Gastrocnemius medialis (tissue), 4 donors: ENCODE data around the gene CCDC57.

Experiments used
- CTCF ChIP-seq, 5 experiments: fragments of 450-650 bp in 3 of 5; fragments of 200-600 bp in 2 of 5; sonication (generic) in 2 of 5; IDR thresholded peaks in 4 of 5; conservative IDR thresholded peaks in 1 of 5; 1 replicate in 4 of 5; 2 replicates in 1 of 5; pipeline ENCODE4 v1.5.1; 2016 to 2019; ENCODE audit warnings: antibody characterized with exemption in 5 of 5, mild to moderate bottlenecking in 3 of 5, moderate library complexity in 3 of 5
- POLR2A ChIP-seq, 2 donors: fragments of 450-650 bp; IDR thresholded peaks; one replicate each; pipeline ENCODE4 v1.6.1; 2017; ENCODE audit warnings: antibody characterized with exemption in 2 of 2, mild to moderate bottlenecking in 2 of 2, moderate library complexity in 2 of 2

GRCh38 chr17:82156284-82156925 is 56.2 kb downstream of the CCDC57 start:
- no peak for TF ChIP-seq CTCF (IDR thresholded peaks at IDR 0.05 in 4 of 5, conservative IDR thresholded peaks at IDR 0.05 in 1 of 5)
- no peak for TF ChIP-seq POLR2A (IDR thresholded peaks at IDR 0.05)
